ENCODE measurements around the gene XKR8. TPM values are rescaled to one million over a fixed set of nuclear protein-coding genes. Genes with fewer than 3 reads are reported as not detected.

Gene XKR8
- polyA plus RNA-seq, 1 donor from 2014 or later, result 17.0 TPM

DNA sequence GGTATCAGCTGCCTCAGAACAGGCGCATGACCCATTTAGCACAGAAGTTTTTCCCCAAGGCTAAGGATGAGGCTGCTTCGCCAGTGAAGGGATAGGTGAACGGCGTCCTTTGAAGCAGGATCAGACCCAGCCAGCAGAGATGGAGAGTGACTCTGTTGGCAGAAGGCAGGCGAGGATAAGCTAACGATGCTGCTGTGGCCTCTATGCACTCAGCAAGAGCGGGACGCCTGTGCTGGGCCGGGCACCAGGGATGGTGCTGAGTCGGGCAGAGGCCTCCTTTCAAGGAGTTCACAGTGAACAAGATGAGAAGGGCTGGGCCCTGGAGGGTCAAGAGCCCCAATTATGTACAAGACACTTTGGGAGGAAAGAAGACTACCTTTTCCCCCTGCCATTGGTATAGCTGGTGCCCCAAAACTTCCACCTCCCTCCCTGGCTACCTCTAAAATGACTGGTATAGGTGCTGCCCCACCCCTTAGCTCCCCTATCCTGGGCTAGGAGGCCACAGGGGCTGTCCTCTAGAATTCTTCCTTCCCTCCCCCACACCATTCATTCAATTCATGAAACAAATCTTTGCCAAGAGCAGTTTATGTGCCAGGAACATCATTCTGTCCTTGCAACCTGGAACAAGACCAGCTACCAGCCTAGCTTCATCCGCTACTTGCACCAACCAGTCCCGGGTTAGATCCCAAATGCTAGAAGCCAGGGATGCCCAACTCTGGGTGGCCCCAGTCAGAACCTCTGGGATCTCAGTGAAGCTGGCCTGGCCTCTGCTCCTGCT is 7.5 kb downstream of the XKR8 start:
- Mint-ChIP-seq H3K27ac (peak overlapping the region in 1 of 3 donors; percentile 89), H3K9me3 (no peaks in the 10 kb centered on the region), H3K4me1 (peaks cover 5 to 6% (median 5%) of the 10 kb centered on the region in 3 donors), H3K4me3 (no peak overlapping the region), H3K36me3 (peaks cover 4% of the 10 kb centered on the region), H3K27me3 (no peaks in the 10 kb centered on the region)

DNA sequence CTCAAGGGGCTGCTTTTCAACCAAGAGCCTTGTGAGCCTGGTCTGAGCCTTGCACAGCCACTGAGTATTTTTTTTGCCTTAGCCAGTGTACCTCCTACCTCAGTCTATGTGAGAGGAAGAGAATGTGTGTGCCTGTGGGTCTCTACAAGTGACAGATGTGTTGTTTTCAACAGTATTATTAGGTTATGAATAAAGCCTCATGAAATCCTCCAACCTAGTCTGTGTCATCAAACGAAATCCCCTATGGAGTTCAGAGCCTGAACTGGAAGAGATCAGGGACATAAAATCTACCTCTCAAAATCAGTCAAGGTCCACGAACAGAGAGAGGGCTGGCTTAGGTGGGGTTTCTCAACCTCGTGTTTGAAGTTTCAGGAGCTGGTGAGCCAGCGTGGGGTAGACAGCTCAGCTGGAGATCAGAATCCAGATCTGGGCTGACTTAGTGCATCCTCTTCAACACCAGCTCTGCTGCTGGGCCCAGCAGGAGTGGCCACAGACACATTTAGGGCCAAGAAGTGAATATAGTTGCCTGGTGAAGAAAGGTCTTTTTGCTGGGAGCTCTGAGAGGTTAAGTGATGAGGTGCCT is 8.2 kb downstream of the XKR8 start:
- Mint-ChIP-seq H3K36me3 (peaks cover 4% of the 10 kb centered on the region), H3K9me3 (no peaks in the 10 kb centered on the region), H3K4me3 (no peak overlapping the region), H3K4me1 (peaks cover 5 to 6% (median 5%) of the 10 kb centered on the region in 3 donors), H3K27me3 (no peaks in the 10 kb centered on the region), H3K27ac (peak overlapping the region in 2 of 3 donors; percentile 42 to 89)

DNA sequence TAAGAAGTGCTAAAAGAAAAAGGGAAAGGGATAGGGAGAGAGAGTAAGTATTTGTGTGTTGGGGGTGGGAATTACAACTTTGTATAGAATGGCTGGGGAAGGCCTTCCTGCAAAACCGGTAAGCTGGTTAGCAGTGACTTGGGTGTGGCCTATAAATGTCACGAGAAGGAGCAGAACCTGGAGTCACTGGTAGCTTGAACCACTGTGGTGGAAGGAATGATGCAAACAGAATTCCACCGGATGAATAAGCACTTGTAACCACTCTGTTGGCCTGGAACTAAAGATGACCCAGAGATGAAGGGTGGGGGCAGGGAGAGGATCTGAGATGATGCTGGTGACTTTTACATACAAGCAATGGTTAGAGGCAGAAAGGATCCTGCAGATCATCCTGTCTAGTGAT is 8.9 kb downstream of the XKR8 start:
- Mint-ChIP-seq H3K36me3 (peaks cover 4% of the 10 kb centered on the region), H3K27ac (peak overlapping the region in 2 of 3 donors; percentile 42 to 73), H3K9me3 (no peaks in the 10 kb centered on the region), H3K4me1 (peaks cover 5 to 6% (median 5%) of the 10 kb centered on the region in 3 donors), H3K4me3 (peak overlapping the region in 1 of 4 donors; percentile 18), H3K27me3 (no peaks in the 10 kb centered on the region)

DNA sequence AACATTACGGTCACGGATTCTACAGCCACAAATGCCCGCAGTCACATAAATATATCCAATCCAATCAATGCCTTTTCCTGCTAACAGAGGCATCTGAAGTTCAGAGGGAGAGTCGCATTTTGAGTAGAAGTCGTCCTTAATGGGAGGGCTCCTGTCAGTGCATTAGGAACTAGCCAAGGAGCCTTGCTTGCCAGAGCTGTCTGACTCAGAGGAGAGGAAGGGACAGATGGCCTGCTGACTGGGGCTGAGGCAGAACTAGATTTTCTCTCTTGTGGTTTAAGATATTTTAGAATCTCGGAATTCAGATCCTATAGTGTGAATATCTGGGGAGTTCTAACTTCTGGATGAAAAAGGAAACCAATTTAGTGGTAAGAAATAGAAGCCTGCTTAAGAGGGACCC is 10.6 kb downstream of the XKR8 start:
- no peaks in the 10 kb centered on the region for H3K9me3 Mint-ChIP-seq
- H3K4me1 Mint-ChIP-seq, result peaks cover 5 to 6% (median 5%) of the 10 kb centered on the region in 3 donors
- peak overlapping the region in 2 of 3 donors; percentile 48 to 77 for H3K27ac Mint-ChIP-seq
- no peak overlapping the region for H3K4me3 Mint-ChIP-seq
- H3K27me3 Mint-ChIP-seq, result no peaks in the 10 kb centered on the region
- peaks cover 4% of the 10 kb centered on the region for H3K36me3 Mint-ChIP-seq

DNA sequence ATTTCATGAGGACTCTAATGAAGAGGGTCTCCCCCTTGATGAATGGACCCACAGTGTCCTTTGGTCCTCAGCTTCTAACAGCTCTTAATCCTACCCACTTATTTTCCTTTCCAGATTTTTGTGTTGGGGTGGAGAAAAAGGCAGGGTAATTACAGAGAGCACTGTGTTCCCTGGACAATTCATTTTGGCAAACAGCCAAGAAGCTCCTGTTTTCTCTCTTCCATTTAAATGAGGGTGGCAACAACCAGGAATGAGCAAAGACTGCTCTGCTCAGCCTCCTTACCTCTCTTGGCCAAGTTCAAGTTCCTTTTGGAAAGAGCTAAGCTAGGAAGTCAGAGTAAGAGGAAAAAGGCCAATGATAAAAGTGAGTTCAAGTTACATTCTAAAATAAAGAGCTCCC is 11.9 kb downstream of the XKR8 start:
- Mint-ChIP-seq H3K27me3 (no peaks in the 10 kb centered on the region), H3K4me1 (peaks cover 5 to 6% (median 5%) of the 10 kb centered on the region in 3 donors), H3K27ac (no peak overlapping the region), H3K4me3 (peak overlapping the region in 1 of 4 donors; percentile 8), H3K36me3 (peaks cover 4% of the 10 kb centered on the region), H3K9me3 (no peaks in the 10 kb centered on the region)

DNA sequence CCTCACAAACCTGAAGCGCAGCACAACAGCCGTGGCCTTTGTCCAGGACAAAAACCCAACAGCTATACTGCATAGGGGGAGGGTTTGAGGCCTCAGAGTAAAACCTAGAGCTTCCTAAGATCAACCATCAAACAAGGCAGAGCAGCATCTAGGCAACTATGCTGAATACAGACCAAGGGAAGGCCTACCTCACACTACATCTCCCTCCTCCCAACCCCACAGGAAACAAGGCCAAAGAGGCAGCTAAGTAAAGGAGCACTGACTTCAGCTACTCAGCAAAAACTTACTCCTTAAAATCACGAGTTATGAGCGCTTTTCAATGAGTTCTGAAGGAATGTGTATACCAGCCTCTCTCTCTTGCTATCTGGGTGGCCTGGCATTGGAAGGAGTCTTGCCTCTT is 12.4 kb downstream of the XKR8 start:
- peak overlapping the region in 1 of 3 donors; percentile 67 for H3K27ac Mint-ChIP-seq

DNA sequence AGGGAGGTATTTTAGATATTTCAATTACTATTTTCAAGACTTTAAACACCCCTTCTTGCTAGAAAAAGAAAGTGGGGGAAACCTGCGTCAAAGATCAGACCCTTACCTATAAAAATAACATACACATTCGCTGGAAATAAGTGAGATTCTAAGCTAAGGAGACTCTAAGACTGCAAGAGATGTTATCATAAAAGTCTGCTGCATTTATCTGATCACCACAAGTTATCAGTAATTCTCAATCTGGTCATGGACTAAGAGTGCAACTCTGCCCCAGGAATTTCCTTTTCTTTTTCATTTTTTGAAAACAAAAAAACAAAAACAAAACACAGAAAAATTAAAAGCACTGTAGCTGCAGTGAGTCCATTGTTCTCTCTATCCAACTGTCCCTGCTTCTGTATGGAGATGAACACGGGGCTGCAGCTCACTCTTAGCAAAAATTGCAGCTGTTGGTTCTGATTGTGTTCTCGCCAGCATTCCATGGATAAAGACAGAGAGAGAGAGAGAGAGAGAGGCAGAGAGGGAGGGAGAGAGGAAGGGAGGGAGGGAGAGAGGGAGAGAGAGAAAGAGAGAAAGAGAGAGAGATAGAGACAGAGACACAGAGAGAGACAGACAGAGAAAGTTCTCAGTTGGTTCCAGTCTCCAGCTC is 14.1 kb downstream of the XKR8 start:
- Mint-ChIP-seq H3K4me1 (peaks cover 3 to 6% (median 5%) of the 10 kb centered on the region in 3 donors), H3K27ac (no peak overlapping the region), H3K9me3 (no peaks in the 10 kb centered on the region), H3K4me3 (no peak overlapping the region), H3K27me3 (no peaks in the 10 kb centered on the region), H3K36me3 (peaks cover 1% of the 10 kb centered on the region)

More for the DNA sequence above, 12.4 kb downstream of the XKR8 start:
- Mint-ChIP-seq H3K36me3 (peaks cover 4% of the 10 kb centered on the region), H3K4me1 (peaks cover 5 to 6% (median 5%) of the 10 kb centered on the region in 3 donors), H3K9me3 (no peaks in the 10 kb centered on the region), H3K4me3 (no peak overlapping the region), H3K27me3 (no peaks in the 10 kb centered on the region)

DNA sequence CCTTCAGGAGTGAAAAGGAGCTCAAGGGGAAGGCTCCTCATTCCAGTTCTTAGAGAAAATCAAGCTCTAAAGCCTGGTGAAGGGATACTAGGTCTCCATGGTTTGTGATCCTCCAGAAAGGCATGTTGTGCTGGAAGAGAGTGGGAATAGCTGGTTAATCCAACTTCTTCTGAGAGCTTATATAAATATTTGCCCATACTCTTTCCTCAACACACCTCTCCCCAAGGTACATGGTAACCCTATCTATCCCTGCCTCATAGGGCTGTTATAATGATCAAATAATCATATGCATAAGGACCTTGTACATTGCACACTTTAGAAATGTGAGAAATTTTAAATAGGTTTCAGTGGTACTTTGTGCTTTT is 14.6 kb downstream of the XKR8 start:
- no peaks in the 10 kb centered on the region for H3K27me3 Mint-ChIP-seq
- H3K4me1 Mint-ChIP-seq, result peaks cover 1 to 4% (median 4%) of the 10 kb centered on the region in 3 donors
- peaks cover 1% of the 10 kb centered on the region for H3K36me3 Mint-ChIP-seq
- no peak overlapping the region for H3K27ac Mint-ChIP-seq
- no peak overlapping the region for H3K4me3 Mint-ChIP-seq
- no peaks in the 10 kb centered on the region for H3K9me3 Mint-ChIP-seq

DNA sequence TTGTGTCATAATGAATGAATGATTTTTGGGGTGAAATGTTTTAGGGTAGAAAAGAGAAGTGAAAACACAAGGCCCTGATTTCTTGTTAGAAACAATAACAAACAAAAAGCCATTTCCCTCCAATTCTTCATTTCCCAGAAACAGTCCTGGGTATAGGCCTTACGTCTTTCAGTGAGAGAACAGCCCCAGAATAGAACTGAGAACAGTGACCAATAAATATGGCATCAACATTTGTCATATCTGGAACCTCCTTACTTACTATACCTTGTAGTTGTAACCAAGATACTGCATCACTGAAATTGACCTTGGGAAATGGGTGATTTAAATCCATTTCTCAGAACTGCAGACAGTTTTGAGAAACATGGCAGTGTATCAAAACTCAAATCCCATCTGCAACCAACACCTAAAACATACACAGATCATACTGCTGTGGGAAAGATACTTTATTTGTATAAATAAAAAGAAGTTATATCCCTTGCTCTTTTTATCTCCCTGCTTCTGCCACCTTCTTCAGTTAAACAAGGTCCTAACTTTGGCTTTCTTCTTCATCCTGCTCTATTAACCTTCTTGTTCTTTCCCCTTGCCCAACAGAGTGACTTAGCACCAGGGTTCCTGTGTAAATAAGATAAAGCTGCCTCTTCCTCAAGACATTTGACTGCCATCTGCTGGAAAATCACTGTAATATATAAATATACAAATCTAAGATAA is 19.5 kb downstream of the XKR8 start:
- H3K9me3 Mint-ChIP-seq, result no peaks in the 10 kb centered on the region
- no peaks in the 10 kb centered on the region for H3K4me1 Mint-ChIP-seq
- peaks cover 3% of the 10 kb centered on the region for H3K36me3 Mint-ChIP-seq
- H3K4me3 Mint-ChIP-seq, result no peak overlapping the region
- H3K27ac Mint-ChIP-seq, result no peak overlapping the region
- no peaks in the 10 kb centered on the region for H3K27me3 Mint-ChIP-seq

DNA sequence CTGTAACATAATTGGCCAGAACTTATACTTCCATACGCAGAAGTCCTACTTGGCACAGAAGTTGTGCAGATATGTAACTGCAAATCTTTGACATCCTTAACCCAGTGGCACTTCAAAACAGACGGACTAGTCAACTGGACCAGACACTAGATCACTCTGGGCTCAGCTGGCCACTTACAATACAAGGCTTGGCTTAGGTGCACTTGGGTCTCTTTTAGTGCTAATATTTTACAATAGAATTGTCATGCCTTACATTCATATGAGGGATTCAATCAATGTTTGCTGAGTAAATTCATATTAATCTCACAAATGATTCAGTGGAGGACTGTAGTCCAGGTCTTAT is 20.1 kb downstream of the XKR8 start:
- Mint-ChIP-seq H3K27ac (no peak overlapping the region), H3K4me3 (no peak overlapping the region), H3K9me3 (no peaks in the 10 kb centered on the region), H3K36me3 (peaks cover 3% of the 10 kb centered on the region), H3K4me1 (no peaks in the 10 kb centered on the region), H3K27me3 (no peaks in the 10 kb centered on the region)

DNA sequence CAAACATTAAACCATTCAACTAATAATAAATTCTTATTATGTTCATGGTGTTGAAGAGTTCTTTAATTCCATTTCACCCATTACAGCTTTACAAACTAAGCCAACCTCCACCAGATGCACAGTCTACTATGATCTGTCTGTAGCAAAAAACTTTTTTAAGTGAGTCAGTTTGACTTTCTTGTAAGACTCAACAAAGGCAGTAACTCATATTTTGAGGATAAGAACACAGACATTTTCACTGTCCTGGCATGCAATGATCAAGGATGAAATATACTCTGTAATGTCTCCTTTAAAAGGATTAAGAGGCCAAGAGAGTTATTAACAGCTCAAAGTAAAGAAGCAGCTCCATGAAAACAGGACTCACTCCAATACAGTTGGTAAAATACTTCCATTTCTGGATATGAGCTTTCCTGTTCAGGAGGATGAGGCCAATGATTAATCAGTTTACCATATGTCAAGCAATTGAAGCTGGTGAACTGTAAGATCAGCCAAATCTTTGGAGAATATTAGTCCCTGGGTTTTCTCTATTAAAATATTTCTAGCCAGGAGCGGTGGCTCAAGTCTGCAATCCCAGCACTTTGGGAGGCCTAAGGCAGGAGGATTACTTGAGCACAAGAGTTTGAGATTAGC is 20.6 kb downstream of the XKR8 start:
- H3K27me3 Mint-ChIP-seq, result no peaks in the 10 kb centered on the region
- no peak overlapping the region for H3K27ac Mint-ChIP-seq
- H3K4me1 Mint-ChIP-seq, result no peaks in the 10 kb centered on the region
- no peaks in the 10 kb centered on the region for H3K9me3 Mint-ChIP-seq
- H3K36me3 Mint-ChIP-seq, result peaks cover 3% of the 10 kb centered on the region
- no peak overlapping the region for H3K4me3 Mint-ChIP-seq

DNA sequence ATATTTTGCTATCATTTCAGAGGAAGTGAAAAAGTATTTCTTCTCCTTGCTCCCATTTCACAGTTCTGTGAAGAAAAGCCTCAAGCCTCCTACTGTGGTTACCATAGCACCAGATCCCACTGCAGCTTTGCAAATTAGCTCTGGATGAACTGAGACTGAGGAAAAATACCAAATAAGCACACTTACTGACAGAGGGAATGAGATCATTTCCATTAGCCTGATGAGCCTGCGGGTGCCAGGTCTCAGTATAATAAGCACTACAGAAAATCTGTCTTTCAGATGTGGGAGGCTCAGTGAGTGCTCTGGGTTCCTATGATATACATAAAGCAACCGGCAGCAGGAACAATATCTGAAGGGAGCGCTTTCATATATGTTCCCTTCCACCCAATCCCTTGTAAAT is 21.4 kb downstream of the XKR8 start:
- H3K36me3 Mint-ChIP-seq, result peaks cover 3% of the 10 kb centered on the region
- no peak overlapping the region for H3K27ac Mint-ChIP-seq
- H3K4me3 Mint-ChIP-seq, result no peak overlapping the region
- no peaks in the 10 kb centered on the region for H3K27me3 Mint-ChIP-seq
- no peaks in the 10 kb centered on the region for H3K9me3 Mint-ChIP-seq
- H3K4me1 Mint-ChIP-seq, result no peaks in the 10 kb centered on the region

DNA sequence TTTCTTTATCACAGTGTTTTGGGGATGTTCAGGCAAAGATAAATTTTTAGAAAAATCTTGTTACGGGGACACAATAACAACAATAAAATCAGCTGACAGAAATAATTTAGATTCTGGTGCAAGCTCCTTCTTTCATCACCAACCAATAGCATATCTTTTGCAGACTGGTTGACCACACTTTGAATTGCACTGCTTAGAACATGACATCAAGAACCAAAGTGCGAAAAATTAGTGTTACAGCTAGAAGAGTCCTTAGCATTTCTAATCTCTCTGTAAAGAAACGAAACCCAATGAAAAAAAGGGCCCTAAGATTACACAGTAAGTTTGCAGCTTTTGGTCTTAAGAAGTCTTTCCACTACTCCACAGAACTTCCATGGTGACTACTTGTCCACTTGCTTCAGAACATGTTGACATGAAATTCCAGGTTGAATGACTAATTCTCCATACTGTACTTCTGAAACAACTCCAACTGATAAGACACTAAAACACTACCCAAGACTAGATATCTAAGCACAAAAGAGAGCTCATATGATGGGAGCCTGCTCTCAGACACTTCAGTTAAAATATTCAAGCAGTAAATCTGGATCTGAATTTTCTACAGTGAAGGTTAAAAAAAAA is 31.3 kb downstream of the XKR8 start:
- H3K27ac Mint-ChIP-seq, result peak overlapping the region in 1 of 3 donors; percentile 7

DNA sequence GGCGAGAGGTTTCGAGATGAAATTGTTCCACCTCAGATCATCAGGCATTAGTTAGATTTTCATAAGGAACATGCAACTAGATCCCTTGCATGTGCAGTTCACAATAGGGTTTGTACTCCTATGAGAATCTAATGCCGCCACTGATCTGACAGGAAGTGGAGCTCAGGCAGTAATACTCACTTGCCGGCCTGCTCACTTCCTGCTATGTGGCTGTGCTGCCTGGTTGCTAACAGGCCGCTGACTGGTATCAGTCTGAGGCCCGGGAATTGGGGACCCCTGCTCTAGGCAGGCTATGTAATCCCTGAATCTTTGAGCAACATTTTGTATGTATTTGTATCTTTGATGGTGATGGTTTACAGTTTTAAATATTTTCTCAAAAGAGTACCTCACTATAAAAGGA is 32.5 kb downstream of the XKR8 start:
- H3K4me1 Mint-ChIP-seq, result peaks cover 0 to 5% (median 2%) of the 10 kb centered on the region in 3 donors
- peaks cover 3% of the 10 kb centered on the region for H3K36me3 Mint-ChIP-seq
- no peaks in the 10 kb centered on the region for H3K9me3 Mint-ChIP-seq
- no peak overlapping the region for H3K4me3 Mint-ChIP-seq
- no peaks in the 10 kb centered on the region for H3K27me3 Mint-ChIP-seq
- peak overlapping the region in 2 of 3 donors; percentile 7 to 18 for H3K27ac Mint-ChIP-seq

More for the DNA sequence above, 31.3 kb downstream of the XKR8 start:
- H3K36me3 Mint-ChIP-seq, result peaks cover 3% of the 10 kb centered on the region
- no peaks in the 10 kb centered on the region for H3K27me3 Mint-ChIP-seq
- no peaks in the 10 kb centered on the region for H3K9me3 Mint-ChIP-seq
- peaks cover 0 to 5% (median 2%) of the 10 kb centered on the region in 3 donors for H3K4me1 Mint-ChIP-seq
- H3K4me3 Mint-ChIP-seq, result no peak overlapping the region
